GM19324 (cell line): ENCODE results near the gene SMG1.
A peak's percentile ranks its signal among the peaks of the same experiment; 100 is the strongest.
"Not testable (repeated sequence)": the region's sequence is repeated elsewhere in the genome, so short reads cannot be mapped to it uniquely, and the experiment has no call there.

Experiments used
- ATAC-seq: cut with Tn5 transposase; IDR thresholded peaks from one replicate; pipeline ENCODE4 v1.9.1; 2021; ENCODE audit warnings: mild to moderate bottlenecking, moderate library complexity; ENCODE audit not compliant: unreplicated experiment, low FRiP score

Gene SMG1

DNA sequence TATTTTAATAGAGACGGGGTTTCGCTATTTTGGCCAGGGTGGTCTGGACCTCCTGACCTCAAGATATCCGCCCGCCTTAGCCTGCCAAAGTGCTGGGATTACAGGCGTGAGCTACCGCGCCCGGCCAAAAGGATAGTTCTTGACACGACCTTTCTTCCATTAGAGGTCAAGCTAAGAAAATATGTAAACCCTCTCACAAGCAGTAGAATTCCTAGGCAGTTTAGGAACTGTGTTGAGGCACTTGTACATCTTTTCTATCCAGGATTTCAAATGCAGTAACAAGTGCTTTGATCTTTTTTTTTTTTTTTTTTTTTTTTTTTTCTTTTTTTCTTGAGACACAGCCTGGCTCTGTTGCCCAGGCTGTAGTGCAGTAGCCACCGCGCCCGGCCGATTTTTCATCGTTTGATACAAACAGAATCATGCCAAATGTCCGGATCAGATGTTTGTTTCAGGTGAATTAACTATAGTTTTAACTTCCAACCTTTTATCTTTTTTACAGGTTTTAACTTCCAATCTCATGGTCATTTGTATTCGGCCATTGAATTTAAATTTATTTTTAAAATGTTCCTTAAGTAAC is 123.4 kb downstream of the SMG1 start:
- no peak for ATAC-seq

GRCh38 chr16:18801145-18801972 is 124.8 kb downstream of the SMG1 start, which contains the start of gene ARL6IP1:
Gene ARL6IP1, minus strand, starts transcription at chr16:18801549. Its CDS starts 83 bp downstream, at chr16:18801466.
- ATAC-seq, result peak; percentile 96

DNA sequence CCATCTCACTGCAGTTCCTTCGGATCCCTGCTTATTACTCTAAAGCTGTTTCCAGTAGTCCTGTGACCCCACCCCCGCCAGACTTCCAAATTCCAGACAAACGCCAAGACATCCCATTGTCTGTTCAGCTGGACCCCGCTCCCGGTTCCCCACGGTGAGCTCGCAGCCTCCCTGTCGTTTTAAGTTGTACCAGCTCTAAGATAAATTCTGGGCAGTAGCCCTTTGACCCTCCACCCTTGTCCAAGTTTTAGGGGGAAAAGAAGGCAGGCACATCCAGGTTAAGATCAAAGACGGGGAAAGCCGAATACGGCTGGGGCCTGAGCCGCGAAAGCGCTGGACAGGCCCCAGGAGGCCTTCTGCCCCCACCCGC is 125.4 kb downstream of the SMG1 start:
- no peak for ATAC-seq

DNA sequence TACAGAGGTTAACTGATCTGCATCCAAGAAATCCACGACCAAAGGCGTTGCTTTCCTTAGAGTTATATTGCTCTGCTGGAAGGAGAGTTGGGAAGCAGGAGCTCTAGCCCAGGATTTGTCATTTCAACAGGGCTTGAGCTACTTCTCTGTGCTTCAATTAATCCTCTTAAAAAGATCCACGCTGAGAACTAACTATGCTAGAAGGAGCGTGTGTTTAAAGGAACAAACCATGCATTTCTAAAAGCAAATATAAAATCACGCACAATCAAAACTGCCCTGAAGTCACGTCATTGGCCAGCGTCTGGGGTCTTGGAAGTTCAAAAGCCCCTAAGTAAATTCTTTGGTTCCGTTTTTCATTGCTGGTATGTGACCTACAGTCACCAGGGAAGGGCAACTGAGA is 125.9 kb downstream of the SMG1 start:
- no peak for ATAC-seq

- no peak for ATAC-seq
Observed at GRCh38 chr16:18799500-18799899, 126.7 kb downstream of the SMG1 start.

DNA sequence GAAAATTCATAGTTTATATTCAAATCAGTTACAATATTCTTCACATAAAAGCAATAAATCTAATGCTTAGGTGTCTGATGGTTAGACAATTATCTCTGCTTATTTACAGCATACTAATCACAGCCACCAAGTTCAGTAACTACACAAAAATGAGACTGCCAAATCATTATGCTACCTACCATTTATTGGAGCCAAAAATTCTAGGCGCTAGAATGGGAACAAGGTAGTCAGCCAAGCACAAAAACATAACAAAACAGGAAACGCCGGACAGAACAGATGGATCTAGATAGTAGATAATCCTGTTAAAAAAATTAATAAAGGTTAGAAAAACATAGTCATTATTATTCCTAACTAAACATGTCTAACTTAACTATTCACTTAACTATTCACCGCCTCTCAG is 128.5 kb downstream of the SMG1 start:
- no peak for ATAC-seq

- no peak for ATAC-seq
Observed at GRCh38 chr16:18796377-18796776, 129.8 kb downstream of the SMG1 start.

DNA sequence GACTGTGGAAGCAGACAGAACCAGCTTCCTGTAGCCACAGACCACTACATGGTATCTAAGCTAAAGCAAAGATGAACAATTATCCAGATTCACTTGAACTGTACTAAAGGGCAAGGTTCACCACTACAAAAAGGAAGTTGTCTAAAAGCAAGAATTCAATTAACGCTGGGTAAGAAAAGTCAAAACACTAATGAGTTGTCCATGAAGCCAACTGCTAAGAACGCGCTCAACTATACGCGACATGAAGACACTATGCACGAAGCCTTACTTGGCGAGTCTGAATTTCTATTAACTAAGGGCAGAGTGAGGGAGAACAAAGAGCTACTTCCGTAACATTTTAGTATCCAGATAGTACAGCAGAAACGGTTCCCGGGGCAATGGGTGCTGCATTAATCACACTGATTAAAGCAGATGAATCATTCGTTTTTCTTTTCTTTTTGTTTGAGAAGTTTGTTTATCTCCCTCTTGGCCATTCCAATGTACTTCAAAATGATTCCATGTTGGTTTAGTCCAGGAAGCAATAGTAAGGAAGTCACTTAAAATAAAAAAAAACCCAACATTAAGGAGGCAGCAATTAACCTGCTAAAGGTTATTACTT is 133.3 kb downstream of the SMG1 start:
- ATAC-seq, result no peak

GRCh38 chr16:18789850-18790706 is 136.1 kb downstream of the SMG1 start, which contains the start of gene RPS15A:
Gene RPS15A, minus strand, starts transcription at chr16:18790334. Its CDS starts 1,221 bp downstream, at chr16:18789113.
- ATAC-seq, result peak; percentile 84

DNA sequence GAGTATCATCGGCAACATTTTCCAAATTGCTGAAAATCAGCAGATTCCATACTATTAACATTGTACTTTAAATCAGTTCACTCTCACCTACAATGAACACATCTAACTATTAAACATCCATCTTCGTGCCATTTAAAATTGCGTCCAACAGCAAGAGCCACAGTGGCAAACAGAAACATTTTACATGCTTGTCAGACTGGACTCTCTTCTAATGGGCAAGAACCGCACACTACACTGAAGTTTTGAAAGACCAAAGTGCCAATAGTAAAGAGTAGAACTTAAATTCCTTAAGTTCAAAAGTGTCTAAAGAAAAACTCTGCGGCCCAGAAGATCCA is 136.7 kb downstream of the SMG1 start:
- ATAC-seq, result no peak

DNA sequence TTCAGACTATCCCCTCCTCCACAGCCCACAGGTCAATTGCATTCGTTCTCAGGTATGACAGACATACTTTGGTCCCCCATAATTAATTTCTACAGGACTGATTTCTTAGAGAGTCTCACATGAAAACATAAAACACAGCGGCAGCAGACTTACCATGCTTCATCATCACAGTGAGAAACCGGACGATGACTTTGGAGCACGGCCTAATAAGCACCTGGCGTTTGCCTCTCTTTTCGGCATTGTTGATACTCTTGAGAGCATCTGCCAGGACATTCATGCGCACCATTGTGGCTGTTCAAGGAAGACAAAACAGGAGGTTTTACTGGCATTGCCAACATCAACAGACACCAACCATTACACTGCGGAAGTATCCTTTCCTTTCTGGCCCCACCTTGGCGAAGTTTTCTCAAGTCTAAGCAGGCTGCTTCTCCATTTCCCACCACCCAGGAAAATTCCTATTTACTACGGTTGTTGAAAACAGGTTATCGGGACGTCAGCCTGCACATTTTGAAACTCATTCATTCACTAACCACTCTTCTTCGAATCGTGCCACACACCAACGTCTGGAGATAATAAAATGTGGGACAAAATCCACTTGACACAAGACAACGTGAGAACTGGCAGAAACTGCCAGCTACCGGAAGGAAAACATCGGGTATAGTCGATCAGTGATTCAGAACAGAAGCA is 137.2 kb downstream of the SMG1 start:
- ATAC-seq, result no peak

DNA sequence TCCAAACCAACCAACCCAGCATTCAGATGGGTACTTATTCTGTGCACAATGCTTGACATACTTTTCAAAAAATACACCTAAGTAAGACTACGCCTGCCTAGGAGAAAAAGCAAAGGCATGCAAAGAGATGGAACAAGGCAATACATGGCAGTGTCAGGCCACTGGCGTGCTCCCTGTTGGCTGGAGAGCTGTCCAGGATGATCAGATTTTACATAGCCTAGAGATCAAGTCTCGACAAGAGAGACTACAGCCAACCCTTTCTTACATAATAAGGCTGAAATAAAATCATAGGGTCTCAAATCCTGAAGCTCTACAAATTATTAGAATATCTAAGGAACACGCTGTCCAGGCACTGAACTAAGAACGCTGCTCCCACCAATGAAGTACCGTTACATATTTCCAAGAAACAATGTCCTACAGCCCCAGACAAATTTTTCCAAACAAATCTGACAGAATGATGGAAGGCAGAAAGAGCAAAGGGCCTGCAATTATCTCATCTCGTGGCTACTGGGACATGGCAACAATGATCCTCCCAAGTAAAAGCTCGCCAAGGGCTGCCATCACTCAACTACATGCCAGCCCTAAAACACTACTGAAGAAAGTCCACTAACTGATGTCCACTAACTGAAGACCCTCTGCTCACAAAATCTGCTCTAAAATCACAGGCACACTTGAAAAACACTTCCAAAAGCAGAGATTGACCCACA is 141.1 kb downstream of the SMG1 start:
- ATAC-seq, result no peak

- no peak for ATAC-seq
Observed at GRCh38 chr16:18783430-18784341, 142.5 kb downstream of the SMG1 start.

DNA sequence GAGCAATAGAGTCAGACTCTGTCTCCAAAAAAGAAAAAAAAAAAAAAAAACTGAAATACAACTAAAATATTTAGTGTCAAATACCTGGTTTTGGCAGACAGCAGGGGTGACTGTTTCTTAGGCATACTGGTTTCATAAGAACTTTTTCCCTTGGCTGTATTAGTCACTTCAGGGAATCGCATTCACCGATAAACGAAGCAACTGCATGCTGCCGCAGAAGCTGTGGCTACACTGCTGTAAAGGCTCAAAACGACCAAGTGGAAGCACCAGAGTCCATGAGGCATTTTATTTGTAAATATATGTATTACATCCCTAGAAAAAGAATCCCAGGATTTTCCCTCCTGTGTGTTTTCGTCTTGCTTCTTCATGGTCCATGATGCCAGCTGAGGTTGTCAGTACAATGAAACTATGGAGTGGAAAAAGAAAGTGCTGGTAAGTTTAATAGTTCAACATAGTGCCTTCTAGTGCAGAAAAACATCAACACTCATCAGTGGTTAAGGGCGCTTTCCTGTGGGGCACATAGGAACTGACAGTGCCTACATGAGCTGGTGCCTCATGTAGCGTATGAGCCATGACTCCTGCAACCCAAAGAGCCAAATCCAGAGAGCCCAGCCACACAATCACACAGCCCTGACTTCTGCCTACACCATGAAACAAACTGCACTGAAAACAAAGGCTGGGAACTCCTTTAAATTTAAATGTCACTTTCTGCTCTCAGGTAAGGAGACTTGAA is 143.3 kb downstream of the SMG1 start:
- no peak for ATAC-seq

- not testable (repeated sequence) for ATAC-seq
Observed at GRCh38 chr16:18781232-18781631, 145.0 kb downstream of the SMG1 start.

GRCh38 chr16:18780460-18781026 is 145.7 kb downstream of the SMG1 start:
- not testable (repeated sequence) for ATAC-seq

GRCh38 chr16:18777664-18778063 is 148.5 kb downstream of the SMG1 start:
- not testable (repeated sequence) for ATAC-seq

DNA sequence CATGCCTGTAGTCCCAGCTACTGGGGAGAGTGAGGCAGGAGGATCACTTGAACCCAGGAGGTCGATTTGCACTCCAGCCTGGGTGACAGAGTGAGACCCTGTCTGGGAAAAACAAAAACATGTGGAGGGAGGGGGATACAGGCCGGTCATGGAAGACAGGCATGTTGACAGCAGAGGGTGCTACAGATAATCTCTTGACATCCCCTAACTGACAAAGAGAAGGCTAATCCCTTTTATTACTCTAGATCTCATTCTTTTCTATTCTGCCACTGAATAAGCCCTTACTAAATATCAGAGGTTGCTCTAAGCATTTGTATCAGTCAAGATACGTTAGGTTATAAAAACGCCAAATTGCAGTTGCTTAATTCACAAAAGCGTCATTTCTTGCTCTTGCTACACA is 149.9 kb downstream of the SMG1 start:
- not testable (repeated sequence) for ATAC-seq
